Pancreas (tissue), 10 donors: Measurements from ENCODE around the gene SLC22A6. TPM values are rescaled to one million over a fixed set of nuclear protein-coding genes. Genes with fewer than 3 reads are reported as not detected.
A peak's percentile ranks its signal among the peaks of the same experiment; 100 is the strongest.

Experiments
- ATAC-seq, 4 donors: fragments of 200-7000 bp; cut with Tn5 transposase; one replicate each; pipeline versions ENCODE4 v1.8.0 to v1.9.1; 2020; ENCODE audit warnings: mild to moderate bottlenecking in 4 of 4, moderate library complexity in 4 of 4
- DNase-seq, 6 donors: peaks; one replicate each; pipeline ENCODE4 v3.0.0-alpha.2; 2020
- FAIRE-seq: peaks from 2 replicates; lab custom pipeline; 2012; peaks lifted over from hg19 to GRCh38; lab: Jason Lieb, UNC
- H3K27ac ChIP-seq, 4 donors: fragments of 200-600 bp; sonication (generic); 1 replicate in 3 of 4; 2 replicates in 1 of 4; pipeline versions ENCODE4 v1.5.0 to v1.8.0; 2020
- H3K27me3 ChIP-seq, 4 donors: fragments of 200-600 bp; one replicate each; pipeline ENCODE4 v1.8.0; 2021
- H3K36me3 ChIP-seq, 3 donors: fragments of 200-600 bp; sonication (generic) in 1 of 3; one replicate each; pipeline versions ENCODE4 v1.5.0 to v1.8.0; 2020 to 2021
- H3K4me1 ChIP-seq, 3 donors: fragments of 200-600 bp; one replicate each; pipeline ENCODE4 v1.8.0; 2021
- H3K4me3 ChIP-seq, 4 donors: fragments of 200-600 bp; sonication (generic) in 2 of 4; one replicate each; pipeline versions ENCODE4 v1.5.0 to v1.8.0; 2020 to 2021
- H3K9me3 ChIP-seq, 4 donors: fragments of 200-600 bp; one replicate each; pipeline ENCODE4 v1.8.0; 2021
- CTCF ChIP-seq, 4 donors: fragments of 200-600 bp; sonication (generic) in 3 of 4; IDR thresholded peaks; one replicate each; pipeline versions ENCODE4 v1.5.0 to v1.8.0; 2021; ENCODE audit warnings: antibody characterized with exemption in 4 of 4
- WGBS, 2 donors: extraction: QIAGEN DNeasy Blood & Tissue Kit; methylation state at CpG; one replicate each; pipeline ENCODE4 v1.1.7; 2013; 5-methylcytosine and 5-hydroxymethylcytosine counted together
- intact Hi-C, 3 donors: fragments of 100-400 bp; cut with DNase I; formaldehyde crosslinking; loops; one replicate each; pipeline versions ENCODE4 v1.11.1 to v1.14.2; 2022
- polyA plus RNA-seq, 2 donors: library from polyadenylated mRNA; stranded (reverse); fragments of 200-250 nt; gene quantifications; one replicate each; pipeline ENCODE4 v1.2.3, GENCODE V29; 2013
- total RNA-seq, 6 donors: library from RNA; stranded (reverse); fragmentation: NEBNext Ultra II Directional in 4 of 6; extraction: Animal tissue kit (Norgen Biotek cat#: 25700) in 4 of 6; gene quantifications; one replicate each; pipeline versions ENCODE4 v1.2.1 to v1.2.4, GENCODE V29; 2021 to 2023
- donor health status: healthy with polysubstance abuse.
- donor health status: DM: no; HTN: no; CAD: no; lungs with moderate emphysema.
- donor health status: DM: no; HTN: no; CAD: no.
- donor health status: control.
- donor health status: control.
- donor health status: Bipolar disorder and iron deficiency.
- donor health status: DM: yes; HTN: yes; CAD: no.
- donor health status: DM: no; HTN: no; CAD: no.
- donor health status: DM: no; HTN: no; CAD: no.
- donor health status: DM: yes; HTN: yes; CAD: no.

The SLC22A6 gene
- total RNA-seq (not detected), polyA plus RNA-seq (not detected)

GRCh38 chr11:62984451-62984991 lies at the start of gene SLC22A6:
Gene SLC22A6 (minus strand): TSS chr11:62984967. CDS start chr11:62984690, 277 bp downstream.
- Histone ChIP-seq H3K36me3 (no peaks in the 10 kb centered on the region), H3K27me3 (no peaks in the 10 kb centered on the region), H3K4me3 (no peak within 1 kb of the TSS), H3K27ac (no peak within 1 kb of the TSS), H3K4me1 (no peaks in the 10 kb centered on the region), H3K9me3 (no peaks in the 10 kb centered on the region)
- intact Hi-C loops: no loop called here
- 78 to 80% methylated on average over 14 of the region's 14 CpGs for WGBS, 2 donors
- DNase-seq (no peak), ATAC-seq (no peak), FAIRE-seq (no peak)
- no peak for TF ChIP-seq CTCF (IDR thresholded peaks at IDR 0.05)

GRCh38 chr11:63032457-63032856 lies 47.7 kb upstream of the SLC22A6 start:
- WGBS, 2 donors: 94 to 97% methylated on average over 4 of the region's 4 CpGs
- H3K27ac ChIP-seq: no peak overlapping the region
- TF ChIP-seq CTCF (IDR thresholded peaks at IDR 0.05): no peak
- no peaks in the 10 kb centered on the region for H3K27me3 ChIP-seq
- intact Hi-C loops: no loop called here
- H3K4me1 ChIP-seq: no peaks in the 10 kb centered on the region
- no peak for DNase-seq
- no peak for FAIRE-seq
- no peak for ATAC-seq
- H3K36me3 ChIP-seq: no peaks in the 10 kb centered on the region
- no peak overlapping the region for H3K4me3 ChIP-seq
- no peaks in the 10 kb centered on the region for H3K9me3 ChIP-seq

- WGBS, 2 donors: 15 to 18% methylated on average over 19 of the region's 19 CpGs
- Histone ChIP-seq H3K4me3 (peak overlapping the region in 1 of 4 donors; percentile 13), H3K36me3 (no peaks in the 10 kb centered on the region), H3K9me3 (no peaks in the 10 kb centered on the region), H3K4me1 (no peaks in the 10 kb centered on the region), H3K27me3 (no peaks in the 10 kb centered on the region), H3K27ac (no peak overlapping the region)
- TF ChIP-seq CTCF (IDR thresholded peaks at IDR 0.05): peak; percentile 91 to 99 (median 98)
- DNase-seq: peak; percentile 73 to 99 (median 90)
- FAIRE-seq: peak; percentile 84
- ATAC-seq: peak; percentile 88 to 100 (median 98)
- intact Hi-C loops: loop anchor here in 2 of 3 donors (2.0 to 5.0 kb wide), 2 partner anchors 117 kb away; no protein-coding TSS in a partner anchor
Observed at GRCh38 chr11:63023841-63024648, 39.3 kb upstream of the SLC22A6 start.

GRCh38 chr11:63023222-63023814 lies 38.6 kb upstream of the SLC22A6 start:
- Histone ChIP-seq H3K27me3 (no peaks in the 10 kb centered on the region), H3K4me3 (no peak overlapping the region)
- WGBS, 2 donors: 81 to 84% methylated on average over 11 of the region's 11 CpGs

More at GRCh38 chr11:63023222-63023814, 38.6 kb upstream of the SLC22A6 start:
- H3K4me1 ChIP-seq: no peaks in the 10 kb centered on the region
- no peak for DNase-seq
- H3K27ac ChIP-seq: no peak overlapping the region
- no peak for ATAC-seq
- no peak for FAIRE-seq
- H3K9me3 ChIP-seq: no peaks in the 10 kb centered on the region
- no peak for TF ChIP-seq CTCF (IDR thresholded peaks at IDR 0.05)
- intact Hi-C loops: loop anchor here in 2 of 3 donors (2.0 to 5.0 kb wide), 2 partner anchors 116 to 117 kb away; no protein-coding TSS in a partner anchor
- H3K36me3 ChIP-seq: no peaks in the 10 kb centered on the region
